ENCODE data around the gene NUDT4.

NUDT4 gene

GRCh38 chr12:93377252-93378195 is at the start of gene NUDT4:
TSS of gene NUDT4 (plus strand) at chr12:93377925. CDS start at chr12:93378323, 398 bp downstream.
- peak; percentile 96 for DNase-seq (ENCODE audit: low spot score)

GRCh38 chr12:93333054-93333453 is 44.7 kb upstream of the NUDT4 start:
- no peak for DNase-seq (ENCODE audit: low spot score)

DNA sequence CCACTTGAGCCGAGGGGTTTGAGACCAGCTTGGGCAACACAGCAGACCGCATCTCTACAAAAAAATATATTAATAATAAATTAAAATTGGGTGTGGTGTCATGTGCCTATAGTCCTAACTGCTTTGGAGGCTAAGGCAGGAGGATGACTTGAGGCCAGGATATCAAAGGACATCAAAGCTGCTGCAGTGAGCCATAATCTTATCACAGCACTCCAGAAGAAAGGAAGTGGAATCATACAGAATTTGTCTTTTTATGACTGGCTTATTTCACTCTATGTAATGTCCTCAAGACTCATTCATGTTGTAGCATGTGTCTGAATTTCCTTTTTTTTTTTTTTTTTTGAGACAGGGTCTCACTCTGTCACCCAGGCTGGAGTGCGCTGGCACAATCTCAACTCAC is 43.9 kb upstream of the NUDT4 start:
- DNase-seq (ENCODE audit: low spot score), result no peak

- DNase-seq (ENCODE audit: low spot score), result no peak
Observed at GRCh38 chr12:93335603-93336162, 42.0 kb upstream of the NUDT4 start.

DNA sequence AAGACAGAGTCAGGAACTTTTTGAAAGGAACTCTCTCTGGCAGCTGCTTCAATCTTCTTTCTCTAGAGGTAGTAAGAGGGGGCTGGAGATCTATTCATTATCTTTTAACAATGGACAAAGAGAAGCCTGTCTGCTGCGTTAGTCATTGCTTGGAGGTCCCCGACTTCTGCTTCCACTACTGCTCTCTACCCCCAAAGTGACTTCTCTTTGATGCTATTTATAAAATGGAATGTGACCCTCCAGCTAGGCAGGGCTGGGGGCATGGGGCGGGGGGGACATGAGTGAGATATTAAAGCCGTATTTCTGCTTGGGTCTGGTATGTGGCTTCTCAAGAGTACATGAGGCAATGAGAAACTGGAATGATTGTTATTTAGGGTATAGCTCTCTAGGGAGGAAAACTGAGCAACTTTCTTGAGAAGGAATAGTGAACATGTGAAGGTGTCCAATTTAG is 41.4 kb upstream of the NUDT4 start:
- no peak for DNase-seq (ENCODE audit: low spot score)

GRCh38 chr12:93338598-93338997 is 39.1 kb upstream of the NUDT4 start:
- DNase-seq (ENCODE audit: low spot score), result no peak

DNA sequence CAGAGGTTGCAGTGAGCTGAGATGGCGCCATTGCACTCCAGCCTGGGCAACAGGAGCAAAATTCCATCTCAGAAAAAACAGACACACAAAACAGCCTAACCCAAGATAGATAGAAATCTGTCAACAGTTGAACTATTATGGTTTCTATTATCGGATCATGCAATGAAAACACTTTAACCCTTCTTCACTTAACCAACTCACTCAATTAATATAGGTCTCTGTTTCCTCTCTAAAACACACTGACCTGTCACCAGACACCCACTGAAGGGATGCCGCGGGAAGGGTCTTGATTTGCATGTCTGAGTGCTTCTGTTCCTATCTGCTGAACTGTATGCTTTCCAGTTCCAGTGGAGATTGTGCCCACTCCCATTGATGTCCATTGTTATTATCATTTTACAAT is 38.0 kb upstream of the NUDT4 start:
- DNase-seq (ENCODE audit: low spot score), result no peak

DNA sequence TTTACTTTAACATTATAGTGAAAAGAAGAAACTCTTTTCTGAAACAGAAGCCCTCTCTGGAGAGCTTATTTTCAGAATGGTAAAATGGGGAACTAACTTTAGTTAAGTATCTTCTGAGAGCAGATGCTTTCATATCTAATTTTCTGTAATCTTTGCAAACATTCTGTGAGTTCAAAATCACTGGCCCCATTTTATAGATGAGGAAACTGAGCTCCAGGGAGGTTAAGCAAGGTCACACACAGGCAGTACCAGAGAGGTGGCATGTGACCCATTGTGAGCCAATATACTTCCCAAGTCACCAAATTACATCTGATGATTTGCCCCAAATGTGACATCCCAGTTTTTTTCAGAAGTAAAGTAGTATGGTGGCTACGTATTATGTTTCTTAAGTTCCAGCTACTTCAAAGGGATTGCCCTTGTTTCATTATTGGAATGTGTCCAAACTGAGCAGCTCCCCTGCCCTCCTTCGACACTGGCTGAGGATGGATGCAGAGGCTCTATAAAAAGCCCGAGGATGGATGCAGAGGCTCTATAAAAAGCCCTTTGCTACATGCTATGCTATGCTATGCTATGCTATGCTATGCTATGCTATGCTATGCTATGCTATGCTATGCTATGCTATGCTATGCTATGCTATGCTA is 36.2 kb upstream of the NUDT4 start:
- no peak for DNase-seq (ENCODE audit: low spot score)

DNA sequence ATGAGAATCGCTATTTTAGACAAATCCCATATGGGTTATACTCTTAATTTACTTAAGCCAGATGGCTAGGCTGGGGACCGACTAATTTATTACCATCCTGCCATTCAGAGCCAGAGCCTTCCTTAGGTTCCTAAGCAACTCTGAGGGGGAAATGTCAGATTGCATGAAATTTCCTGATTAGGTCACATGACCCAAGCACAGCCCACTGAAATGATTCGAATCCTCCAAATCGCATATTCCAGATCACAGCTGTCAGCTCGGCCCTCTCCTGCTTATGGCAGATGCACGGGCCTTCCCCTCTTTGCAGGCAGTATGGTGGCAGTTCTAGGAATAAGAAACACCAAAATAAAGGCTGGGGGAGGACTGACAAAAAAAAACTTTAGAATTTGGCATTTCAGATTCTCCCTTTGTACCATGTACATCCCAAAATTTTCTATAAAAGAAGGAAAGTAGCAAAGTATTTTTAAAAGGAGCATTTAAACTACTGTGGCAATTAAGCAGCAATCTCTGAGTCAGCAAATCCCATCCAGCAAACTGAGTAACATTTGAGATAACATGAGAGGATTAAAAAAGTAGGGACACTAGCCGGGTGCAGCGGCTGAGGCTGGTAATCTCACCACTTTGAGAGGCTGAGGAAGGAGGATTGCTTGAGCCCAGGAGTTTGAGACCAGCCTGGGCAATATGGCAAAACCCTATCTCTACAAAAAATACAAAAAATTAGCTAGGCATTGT is 30.5 kb upstream of the NUDT4 start:
- DNase-seq (ENCODE audit: low spot score), result no peak

DNA sequence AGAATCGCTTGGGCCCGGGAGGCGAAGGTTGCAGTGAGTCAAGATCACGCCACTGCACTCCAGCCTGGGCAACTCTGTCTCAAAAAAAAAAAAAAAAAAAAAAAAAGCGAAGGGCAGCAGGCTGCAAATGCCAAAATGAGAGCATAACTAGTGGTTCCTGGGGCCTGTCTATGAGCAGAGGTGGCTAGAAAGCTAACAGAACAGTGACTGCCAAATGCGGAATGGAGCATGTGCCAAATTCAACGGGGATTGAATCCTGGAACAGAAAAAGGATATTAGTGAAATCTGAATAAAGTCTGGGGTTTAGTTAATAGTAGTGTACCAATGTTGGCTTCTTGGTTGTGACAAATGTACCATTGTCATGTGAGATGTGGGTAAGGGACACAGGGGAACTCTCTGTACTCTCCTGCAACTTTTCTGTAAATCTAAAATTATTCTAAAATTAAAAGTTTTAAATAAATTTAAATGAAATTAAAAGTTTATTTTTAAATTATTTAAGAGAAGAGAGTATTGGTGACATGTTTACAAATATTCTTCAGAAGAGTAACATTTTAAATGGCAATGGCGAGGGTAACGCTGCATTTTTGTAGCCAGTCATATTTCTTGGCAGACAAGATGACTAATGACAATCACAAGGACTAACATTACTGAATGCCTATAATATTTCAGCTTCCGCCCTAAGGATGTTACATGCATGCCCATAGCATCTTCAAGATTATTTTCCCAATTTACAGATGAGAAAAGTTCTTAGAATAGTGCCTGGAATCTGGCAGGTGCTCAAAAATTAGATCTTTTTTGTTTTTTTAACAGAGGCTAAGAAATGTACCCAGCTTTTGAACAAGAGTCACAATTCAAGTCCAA is 28.9 kb upstream of the NUDT4 start:
- no peak for DNase-seq (ENCODE audit: low spot score)

- no peak for DNase-seq (ENCODE audit: low spot score)
Observed at GRCh38 chr12:93351726-93352125, 26.0 kb upstream of the NUDT4 start.

- DNase-seq (ENCODE audit: low spot score), result no peak
Observed at GRCh38 chr12:93352321-93352720, 25.4 kb upstream of the NUDT4 start.

- DNase-seq (ENCODE audit: low spot score), result no peak
Observed at GRCh38 chr12:93356214-93356613, 21.5 kb upstream of the NUDT4 start.

GRCh38 chr12:93358058-93358457 is 19.7 kb upstream of the NUDT4 start:
- no peak for DNase-seq (ENCODE audit: low spot score)

DNA sequence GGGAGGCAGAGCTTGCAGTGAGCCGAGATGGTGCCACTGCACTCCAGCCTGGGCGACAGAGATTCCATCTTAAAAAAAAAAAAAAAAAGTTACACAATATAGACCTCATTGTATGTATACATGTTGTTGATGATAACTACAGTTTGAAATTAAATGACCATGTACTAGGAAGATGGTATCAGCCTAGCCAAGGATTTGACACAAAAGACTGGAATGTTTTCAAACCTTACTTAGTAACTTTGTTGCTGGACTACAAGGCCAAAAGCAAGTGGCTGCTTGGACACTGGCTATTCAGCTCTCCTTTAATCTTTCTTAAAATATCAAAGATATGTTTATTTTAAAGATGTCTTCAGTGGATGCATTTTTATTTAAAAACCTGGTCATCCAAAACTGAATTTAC is 18.9 kb upstream of the NUDT4 start:
- no peak for DNase-seq (ENCODE audit: low spot score)

DNA sequence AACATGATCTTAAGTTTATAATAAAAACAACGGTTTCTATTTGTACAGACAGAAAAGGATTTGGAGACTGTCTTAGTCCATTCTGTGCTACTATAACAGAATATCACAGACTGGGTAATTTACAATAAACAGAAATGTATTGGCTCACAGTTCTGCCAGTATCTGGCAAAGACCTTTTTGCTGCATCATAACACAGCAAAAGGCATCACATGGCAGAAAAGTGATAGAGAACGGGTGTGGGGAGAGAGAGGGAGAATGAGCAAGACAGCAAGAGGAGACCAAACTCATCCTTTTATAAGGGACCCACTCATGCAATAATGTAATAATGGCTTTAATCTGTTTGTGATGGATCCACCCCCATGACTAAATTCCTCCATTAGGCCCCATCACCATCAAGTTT is 17.0 kb upstream of the NUDT4 start:
- DNase-seq (ENCODE audit: low spot score), result no peak

DNA sequence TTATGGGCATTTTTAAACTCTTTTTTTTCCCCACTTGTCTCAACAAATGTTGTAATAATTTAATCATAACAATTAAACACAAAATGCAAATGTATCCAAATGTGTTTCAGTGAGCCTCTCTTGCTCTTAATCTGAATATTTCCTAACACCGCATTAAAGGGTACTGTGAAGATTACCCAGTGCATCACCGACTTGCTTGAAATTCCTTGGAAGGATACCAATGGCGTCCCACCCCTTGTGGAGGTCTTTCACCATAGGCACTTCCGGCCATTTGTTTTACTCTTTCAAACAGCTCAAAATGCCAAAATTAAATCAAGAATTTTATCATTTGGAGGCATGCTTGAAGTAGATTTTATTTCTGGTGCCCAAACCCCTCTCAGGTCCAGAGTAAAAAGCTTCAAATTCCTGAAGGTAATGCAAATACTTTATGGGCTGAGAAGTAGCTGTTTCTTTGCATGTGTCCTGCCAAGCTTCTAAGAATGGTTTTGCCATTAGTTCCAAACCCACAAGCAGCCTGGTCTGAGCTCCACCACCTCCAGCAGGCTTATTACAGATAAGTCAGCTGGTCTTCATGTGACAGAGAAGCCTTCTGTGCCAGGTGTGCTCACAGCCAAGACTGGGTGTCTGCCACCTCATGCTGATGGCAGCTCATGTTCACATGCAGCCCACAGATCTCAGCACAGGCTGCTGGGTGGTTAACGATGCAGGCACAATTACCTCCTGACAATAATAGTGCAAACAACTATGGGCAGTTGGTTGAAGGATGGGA is 16.4 kb upstream of the NUDT4 start:
- no peak for DNase-seq (ENCODE audit: low spot score)

DNA sequence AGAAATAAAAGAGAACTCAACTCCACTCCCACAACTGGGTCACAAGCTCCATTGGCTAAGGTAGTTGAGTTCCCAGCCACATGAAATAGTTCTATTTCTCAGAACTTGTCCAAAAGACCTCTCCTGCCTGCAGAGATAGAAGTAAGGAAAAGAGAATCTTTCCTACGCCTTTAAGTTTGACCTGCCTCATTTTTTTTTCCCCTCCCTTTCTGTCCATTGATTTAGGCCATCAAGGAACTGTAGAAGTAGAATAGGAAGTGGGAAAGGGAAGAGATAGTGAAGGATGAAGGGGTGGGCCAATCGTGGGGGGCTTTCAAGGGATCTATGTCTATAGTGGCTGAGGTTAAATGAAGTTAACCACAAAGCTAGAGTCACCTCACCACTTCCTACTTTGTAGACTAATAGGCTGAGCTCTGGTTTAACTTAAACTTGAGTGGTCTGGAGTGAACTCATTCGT is 13.9 kb upstream of the NUDT4 start:
- no peak for DNase-seq (ENCODE audit: low spot score)

- no peak for DNase-seq (ENCODE audit: low spot score)
Observed at GRCh38 chr12:93365616-93366405, 11.9 kb upstream of the NUDT4 start.

DNA sequence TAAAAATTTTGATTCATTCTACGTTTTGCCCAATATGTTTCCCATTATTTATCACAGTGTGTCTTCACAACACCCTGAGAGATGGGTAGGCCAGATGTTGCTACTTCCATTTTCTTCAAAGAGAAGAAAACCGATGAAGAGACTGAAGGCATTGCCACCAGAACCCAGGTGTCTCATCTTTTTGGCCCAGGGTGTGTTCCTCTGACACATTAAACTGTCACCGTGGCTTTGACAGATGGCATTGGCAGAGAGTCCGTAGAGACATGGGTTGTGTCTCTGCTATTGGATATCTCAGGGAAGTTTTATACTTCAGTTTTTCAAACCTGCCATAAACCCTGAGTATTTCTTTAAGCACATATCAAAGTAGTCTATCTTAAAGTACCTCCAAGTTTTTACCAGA is 11.3 kb upstream of the NUDT4 start:
- DNase-seq (ENCODE audit: low spot score), result no peak

Data from iPS-NIHi11 (cell line).